HAP-1 (cell line): ENCODE measurements around the gene EIF4G3.

Source experiments
- DNase-seq, 2 experiments: peaks; one replicate each; pipeline ENCODE4 v3.0.0-alpha.2; 2016 to 2020; ENCODE audit warnings: low spot score in 2 of 2
- H3K27me3 ChIP-seq: fragments of 250-450 bp; sonication (Bioruptor Pico); 2 replicates; pipeline ENCODE4 v1.5.1; 2020; ENCODE audit warnings: low read depth, mild to moderate bottlenecking, moderate library complexity
- H3K36me3 ChIP-seq: fragments of 250-450 bp; sonication (Bioruptor Pico); replicated peaks from 2 replicates; pipeline ENCODE4 v1.5.1; 2020; ENCODE audit warnings: mild to moderate bottlenecking
- H3K4me1 ChIP-seq: fragments of 250-450 bp; sonication (Bioruptor Pico); 2 replicates; pipeline ENCODE4 v1.5.1; 2020; ENCODE audit warnings: mild to moderate bottlenecking
- H3K4me3 ChIP-seq: fragments of 250-450 bp; sonication (Bioruptor Pico); 2 replicates; pipeline ENCODE4 v1.5.1; 2020; ENCODE audit warnings: mild to moderate bottlenecking, moderate library complexity
- H3K9me3 ChIP-seq: fragments of 250-450 bp; sonication (Bioruptor Pico); 2 replicates; pipeline ENCODE4 v1.5.1; 2020; ENCODE audit warnings: mild to moderate bottlenecking, moderate library complexity
- in situ Hi-C: fragments of 300-500 bp; cut with MboI; formaldehyde crosslinking; loops from 3 replicates; pipeline ENCODE4 v1.14.3; 2020; ENCODE audit warnings: low sequenced_read_pairs, inconsistent platforms, mixed read lengths

Gene EIF4G3

GRCh38 chr1:20899154-20899972 lies 277.3 kb downstream of the EIF4G3 start:
- Histone ChIP-seq H3K36me3 (peaks cover 12% of the 10 kb centered on the region), H3K9me3 (no peaks in the 10 kb centered on the region), H3K4me3 (no peak overlapping the region), H3K4me1 (peaks cover 2% of the 10 kb centered on the region), H3K27me3 (no peaks in the 10 kb centered on the region)
- DNase-seq, result no peak
- in situ Hi-C loops, result no loop called here

- in situ Hi-C loops, result no loop called here
- Histone ChIP-seq H3K27me3 (no peaks in the 10 kb centered on the region), H3K4me1 (peaks cover 2% of the 10 kb centered on the region), H3K9me3 (no peaks in the 10 kb centered on the region), H3K36me3 (peaks cover 34% of the 10 kb centered on the region), H3K4me3 (no peak overlapping the region)
- DNase-seq, result no peak
These were observed 279.9 kb downstream of the EIF4G3 start for GRCh38 chr1:20896826-20897225.

GRCh38 chr1:20893931-20894330 lies 282.8 kb downstream of the EIF4G3 start:
- no peak overlapping the region for H3K4me3 ChIP-seq
- in situ Hi-C loops, result no loop called here
- DNase-seq, result no peak
- H3K27me3 ChIP-seq, result no peaks in the 10 kb centered on the region
- H3K36me3 ChIP-seq, result peaks cover 27% of the 10 kb centered on the region
- H3K9me3 ChIP-seq, result no peaks in the 10 kb centered on the region
- H3K4me1 ChIP-seq, result no peaks in the 10 kb centered on the region; the same call in 1 of the 2 replicates

- in situ Hi-C loops, result no loop called here
- Histone ChIP-seq H3K36me3 (peaks cover 27% of the 10 kb centered on the region), H3K9me3 (no peaks in the 10 kb centered on the region), H3K4me1 (no peaks in the 10 kb centered on the region), H3K4me3 (no peak overlapping the region), H3K27me3 (no peaks in the 10 kb centered on the region)
- DNase-seq, result no peak
These were observed 285.6 kb downstream of the EIF4G3 start for GRCh38 chr1:20891091-20891490.

GRCh38 chr1:20887246-20887645 lies 289.5 kb downstream of the EIF4G3 start:
- no peaks in the 10 kb centered on the region for H3K27me3 ChIP-seq
- no peaks in the 10 kb centered on the region for H3K9me3 ChIP-seq
- in situ Hi-C loops, result no loop called here
- DNase-seq, result no peak
- H3K36me3 ChIP-seq, result peaks cover 9% of the 10 kb centered on the region; the same call in 1 of the 2 replicates
- H3K4me3 ChIP-seq, result no peak overlapping the region
- no peaks in the 10 kb centered on the region for H3K4me1 ChIP-seq

- Histone ChIP-seq H3K36me3 (0 out of 2 replicates have a peak, but pooled peaks cover 4% of the 10 kb centered on the region), H3K4me3 (no peak overlapping the region), H3K4me1 (no peaks in the 10 kb centered on the region), H3K9me3 (no peaks in the 10 kb centered on the region), H3K27me3 (no peaks in the 10 kb centered on the region)
- DNase-seq, result no peak
- in situ Hi-C loops, result no loop called here
These were observed 291.6 kb downstream of the EIF4G3 start for GRCh38 chr1:20885121-20885520.

- H3K4me3 ChIP-seq, result no peak overlapping the region
- no peaks in the 10 kb centered on the region for H3K4me1 ChIP-seq
- H3K27me3 ChIP-seq, result no peaks in the 10 kb centered on the region
- H3K36me3 ChIP-seq, result peaks cover 6% of the 10 kb centered on the region; the same call in 1 of the 2 replicates
- no peak for DNase-seq
- no peaks in the 10 kb centered on the region for H3K9me3 ChIP-seq
- in situ Hi-C loops, result no loop called here
These were observed 292.2 kb downstream of the EIF4G3 start for GRCh38 chr1:20884513-20884912.

GRCh38 chr1:20883766-20884165 lies 292.9 kb downstream of the EIF4G3 start:
- in situ Hi-C loops, result no loop called here
- DNase-seq, result no peak
- H3K4me1 ChIP-seq, result no peaks in the 10 kb centered on the region

GRCh38 chr1:20882837-20883236 lies 293.9 kb downstream of the EIF4G3 start:
- Histone ChIP-seq H3K27me3 (no peaks in the 10 kb centered on the region), H3K4me3 (no peak overlapping the region), H3K36me3 (peaks cover 19% of the 10 kb centered on the region), H3K9me3 (no peaks in the 10 kb centered on the region), H3K4me1 (no peaks in the 10 kb centered on the region)
- in situ Hi-C loops, result no loop called here
- DNase-seq, result no peak

More at GRCh38 chr1:20883766-20884165, 292.9 kb downstream of the EIF4G3 start:
- no peaks in the 10 kb centered on the region for H3K27me3 ChIP-seq
- peaks cover 13% of the 10 kb centered on the region; the same call in 1 of the 2 replicates for H3K36me3 ChIP-seq
- no peaks in the 10 kb centered on the region for H3K9me3 ChIP-seq
- no peak overlapping the region for H3K4me3 ChIP-seq

GRCh38 chr1:20878799-20879198 lies 297.9 kb downstream of the EIF4G3 start:
- Histone ChIP-seq H3K36me3 (peaks cover 20% of the 10 kb centered on the region), H3K27me3 (no peaks in the 10 kb centered on the region), H3K4me3 (no peak overlapping the region), H3K9me3 (no peaks in the 10 kb centered on the region), H3K4me1 (no peaks in the 10 kb centered on the region)
- no peak for DNase-seq
- in situ Hi-C loops, result no loop called here

GRCh38 chr1:20875198-20875973 lies 301.3 kb downstream of the EIF4G3 start:
- in situ Hi-C loops, result no loop called here
- Histone ChIP-seq H3K36me3 (peaks cover 22% of the 10 kb centered on the region), H3K4me1 (no peaks in the 10 kb centered on the region; the same call in 1 of the 2 replicates), H3K9me3 (no peaks in the 10 kb centered on the region), H3K4me3 (no peak overlapping the region), H3K27me3 (no peaks in the 10 kb centered on the region)
- no peak for DNase-seq

- Histone ChIP-seq H3K4me3 (no peak overlapping the region), H3K36me3 (peaks cover 10% of the 10 kb centered on the region), H3K4me1 (peaks cover 7% of the 10 kb centered on the region; the same call in 1 of the 2 replicates), H3K27me3 (no peaks in the 10 kb centered on the region), H3K9me3 (no peaks in the 10 kb centered on the region)
- DNase-seq, result no peak
- in situ Hi-C loops, result no loop called here
These were observed 303.4 kb downstream of the EIF4G3 start for GRCh38 chr1:20873311-20873710.

- no peak overlapping the region for H3K4me3 ChIP-seq
- no peak for DNase-seq
- in situ Hi-C loops, result no loop called here
These were observed 305.3 kb downstream of the EIF4G3 start for GRCh38 chr1:20871419-20871818.

GRCh38 chr1:20870718-20871117 lies 306.0 kb downstream of the EIF4G3 start:
- Histone ChIP-seq H3K36me3 (peaks cover 3% of the 10 kb centered on the region), H3K4me1 (peaks cover 7% of the 10 kb centered on the region; the same call in 1 of the 2 replicates), H3K4me3 (no peak overlapping the region), H3K9me3 (no peaks in the 10 kb centered on the region), H3K27me3 (no peaks in the 10 kb centered on the region)
- DNase-seq, result no peak
- in situ Hi-C loops, result no loop called here

More at GRCh38 chr1:20871419-20871818, 305.3 kb downstream of the EIF4G3 start:
- Histone ChIP-seq H3K36me3 (peaks cover 3% of the 10 kb centered on the region), H3K4me1 (peaks cover 7% of the 10 kb centered on the region; the same call in 1 of the 2 replicates), H3K9me3 (no peaks in the 10 kb centered on the region), H3K27me3 (no peaks in the 10 kb centered on the region)
